HepG2 (cell line): ENCODE measurements around the gene ZBTB7B. TPM values are rescaled to one million over a fixed set of nuclear protein-coding genes. Genes with fewer than 3 reads are reported as not detected.

Experiments
- ATF1 ChIP-seq: IDR thresholded peaks from 2 replicates; pipeline ENCODE4 v1.6.1; 2016; ENCODE audit warnings: mild to moderate bottlenecking, control low read depth
- CC2D1A ChIP-seq: sonication (generic); formaldehyde crosslinking; IDR thresholded peaks from 2 replicates; pipeline ENCODE4 v1.8.1; 2023; ENCODE audit warnings: mild to moderate bottlenecking, missing genetic modification reagents
- CCAR2 ChIP-seq: fragments of 200-400 bp; formaldehyde crosslinking; optimal IDR thresholded peaks from 2 replicates; pipeline ENCODE3; 2018; ENCODE audit warnings: low read depth, mild to moderate bottlenecking, low read length, moderate library complexity
- E2F1 ChIP-seq: sonication (generic); formaldehyde crosslinking; IDR thresholded peaks from 2 replicates; pipeline ENCODE4 v1.5.0; 2020; ENCODE audit warnings: missing genetic modification reagents
- FOSL2 ChIP-seq: sonication (generic); formaldehyde crosslinking; IDR thresholded peaks from 2 replicates; pipeline ENCODE4 v1.4.0; 2020; ENCODE audit warnings: missing genetic modification reagents
- FOXK1 ChIP-seq: sonication (generic); formaldehyde crosslinking; IDR thresholded peaks from 2 replicates; pipeline ENCODE4 v1.4.0; 2020; ENCODE audit warnings: low read depth, missing genetic modification reagents, borderline replicate concordance
- ISX ChIP-seq: sonication (generic); formaldehyde crosslinking; conservative IDR thresholded peaks from 2 replicates; pipeline ENCODE4 v1.5.0; 2020; ENCODE audit warnings: missing genetic modification reagents
- KAT7 ChIP-seq: IDR thresholded peaks from 2 replicates; pipeline ENCODE4 v1.6.1; 2018; ENCODE audit warnings: borderline replicate concordance, missing compliant biosample characterization
- KDM6A ChIP-seq: IDR thresholded peaks from 2 replicates; pipeline ENCODE4 v1.6.1; 2016; ENCODE audit warnings: low read depth
- KLF11 ChIP-seq: IDR thresholded peaks from 2 replicates; pipeline ENCODE4 v1.6.1; 2016; ENCODE audit warnings: missing compliant biosample characterization
- MAX ChIP-seq: IDR thresholded peaks from 2 replicates; pipeline ENCODE4 v1.6.1; 2012; ENCODE audit warnings: inconsistent platforms
- MIER3 ChIP-seq: IDR thresholded peaks from 2 replicates; pipeline ENCODE4 v1.6.1; 2016; ENCODE audit warnings: missing compliant biosample characterization, borderline replicate concordance
- NCOR1 ChIP-seq: fragments of 200-600 bp; sonication (generic); IDR thresholded peaks from 2 replicates; pipeline ENCODE4 v1.7.0; 2017; ENCODE audit warnings: antibody characterized with exemption, low read length, borderline replicate concordance
- PRDM15 ChIP-seq: sonication (generic); formaldehyde crosslinking; IDR thresholded peaks from 2 replicates; pipeline ENCODE4 v1.4.0; 2020; ENCODE audit warnings: missing genetic modification reagents
- PRMT3 ChIP-seq: sonication (generic); formaldehyde crosslinking; IDR thresholded peaks from 2 replicates; pipeline ENCODE4 v1.8.1; 2022; ENCODE audit warnings: low read depth, mild to moderate bottlenecking, moderate library complexity, missing genetic modification reagents, borderline replicate concordance
- RNF2 ChIP-seq: fragments of 450-650 bp; conservative IDR thresholded peaks from 2 replicates; pipeline ENCODE4 v1.6.1; 2016; ENCODE audit warnings: low read depth
- SCMH1 ChIP-seq: sonication (generic); formaldehyde crosslinking; IDR thresholded peaks from 2 replicates; pipeline ENCODE4 v1.9.0; 2021; ENCODE audit warnings: missing genetic modification reagents, mild to moderate bottlenecking, borderline replicate concordance
- TEAD2 ChIP-seq: sonication (generic); formaldehyde crosslinking; IDR thresholded peaks from 2 replicates; pipeline ENCODE4 v1.9.0; 2021; ENCODE audit warnings: missing genetic modification reagents
- ZKSCAN8 ChIP-seq: IDR thresholded peaks from 2 replicates; pipeline ENCODE4 v1.6.1; 2016; ENCODE audit warnings: borderline replicate concordance, missing genetic modification reagents, missing compliant biosample characterization
- ZNF678 ChIP-seq: sonication (generic); formaldehyde crosslinking; IDR thresholded peaks from 2 replicates; pipeline ENCODE4 v1.4.0; 2020; ENCODE audit warnings: mild to moderate bottlenecking, missing genetic modification reagents
- ZNF687 ChIP-seq: sonication (generic); formaldehyde crosslinking; IDR thresholded peaks from 2 replicates; pipeline ENCODE4 v1.5.1; 2020; ENCODE audit warnings: mild to moderate bottlenecking, missing genetic modification reagents, moderate library complexity
- ZSCAN21 ChIP-seq: sonication (generic); formaldehyde crosslinking; IDR thresholded peaks from 2 replicates; pipeline ENCODE4 v1.8.0; 2022; ENCODE audit warnings: mild to moderate bottlenecking, missing genetic modification reagents, moderate library complexity, borderline replicate concordance
- polyA plus RNA-seq, 8 experiments: library from polyadenylated mRNA; depleted of rRNA in 3 of 8; stranded (reverse) in 7 of 8; unstranded in 1 of 8; fragments of >200 nt; fragmentation: Illumina TruSeq in 4 of 8; extraction: Trizol in 4 of 8; gene quantifications; 2 replicates each; pipeline versions ENCODE4 v1.2.1 to v1.2.3, GENCODE V29; 2011 to 2016; ENCODE audit warnings: low read depth in 4 of 8, missing spikeins in 1 of 8, mixed read lengths in 1 of 8; ENCODE audit not compliant: insufficient read depth in 1 of 8
- total RNA-seq, 5 experiments: library from RNA; depleted of rRNA; stranded (reverse); fragments of >200 nt; fragmentation: Illumina TruSeq; extraction: Trizol; gene quantifications; 2 replicates each; pipeline ENCODE4 v1.2.3, GENCODE V29; 2016; ENCODE audit warnings: low read depth in 1 of 5

Gene ZBTB7B
- total and polyA plus RNA-seq, 2 of the 13 experiments (the other 11 are each of a cell fraction or from before 2014, with no cell fraction given), result 15.5 to 17.5 TPM

- TF ChIP-seq ZNF687 (peak; percentile 81), MAX (peak; percentile 74), CCAR2 (peak; percentile 94), E2F1 (peak; percentile 60; the same call in 1 of the 2 replicates), ATF1 (no peak), NCOR1 (peak; percentile 40; the same call in 1 of the 2 replicates), MIER3 (CRISPR knock-in tag) (peak; percentile 18; the same call in 1 of the 2 replicates), ISX (peak; percentile 37; the same call in 1 of the 2 replicates), KAT7 (peak; percentile 56), ZNF678 (CRISPR knock-in tag) (no peak), ZKSCAN8 (CRISPR knock-in tag) (peak; percentile 67; the same call in 1 of the 2 replicates), FOSL2 (peak; percentile 95), CC2D1A (no peak), PRDM15 (CRISPR knock-in tag) (peak; percentile 99), ZSCAN21 (CRISPR knock-in tag) (0 out of 2 replicates have a peak, but pooled peaks have one; percentile 46), RNF2 (peak; percentile 68; the same call in 1 of the 2 replicates), TEAD2 (CRISPR knock-in tag) (no peak), KLF11 (no peak), PRMT3 (no peak), FOXK1 (CRISPR knock-in tag) (peak; percentile 44; the same call in 1 of the 2 replicates), SCMH1 (CRISPR knock-in tag) (no peak), KDM6A (CRISPR knock-in tag) (peak; percentile 68; the same call in 1 of the 2 replicates)
Measured at GRCh38 chr1:155000726-155001424, 1.7 kb upstream of the ZBTB7B start (continued).
